ENCODE results near the gene TDRD6.

TDRD6 gene

GRCh38 chr6:46684771-46685170 lies 2.9 kb upstream of the TDRD6 start:
- DNase-seq: no peak

GRCh38 chr6:46688117-46688965 lies 656 bp downstream of the TDRD6 start:
- DNase-seq: no peak

GRCh38 chr6:46688966-46689335 lies 1.3 kb downstream of the TDRD6 start:
- no peak for DNase-seq

GRCh38 chr6:46689657-46690056 lies 2.0 kb downstream of the TDRD6 start:
- no peak for DNase-seq

- no peak for DNase-seq
These were observed 2.6 kb downstream of the TDRD6 start for GRCh38 chr6:46690141-46690755.

- no peak for DNase-seq
These were observed 3.3 kb downstream of the TDRD6 start for GRCh38 chr6:46690911-46691451.

GRCh38 chr6:46699970-46700369 lies 12.3 kb downstream of the TDRD6 start:
- no peak for DNase-seq

- DNase-seq: no peak
These were observed 16.9 kb downstream of the TDRD6 start for GRCh38 chr6:46704562-46704961.

GRCh38 chr6:46706464-46706863 lies 18.8 kb downstream of the TDRD6 start:
- no peak for DNase-seq

GRCh38 chr6:46711491-46711890 lies 23.8 kb downstream of the TDRD6 start:
- DNase-seq: no peak

GRCh38 chr6:46715141-46715540 lies 27.5 kb downstream of the TDRD6 start:
- no peak for DNase-seq

GRCh38 chr6:46719099-46719498 lies 31.4 kb downstream of the TDRD6 start:
- DNase-seq: no peak

GRCh38 chr6:46720401-46720800 lies 32.7 kb downstream of the TDRD6 start:
- DNase-seq: no peak

GRCh38 chr6:46729787-46730326 lies 42.2 kb downstream of the TDRD6 start:
- no peak for DNase-seq

- DNase-seq: no peak
These were observed 43.3 kb downstream of the TDRD6 start for GRCh38 chr6:46730921-46731461.

GRCh38 chr6:46733341-46733801 lies 45.7 kb downstream of the TDRD6 start:
- no peak for DNase-seq

GRCh38 chr6:46734867-46735719 lies 47.4 kb downstream of the TDRD6 start, which contains the start of gene PLA2G7:
PLA2G7 (minus strand) TSS chr6:46735375; CDS start chr6:46722891, 12,484 bp downstream.
- no peak for DNase-seq

- DNase-seq: no peak
These were observed 48.0 kb downstream of the TDRD6 start for GRCh38 chr6:46735720-46736031.

- no peak for DNase-seq
These were observed 49.2 kb downstream of the TDRD6 start for GRCh38 chr6:46736906-46737305.

- no peak for DNase-seq
These were observed 53.8 kb downstream of the TDRD6 start for GRCh38 chr6:46741482-46741881.

GRCh38 chr6:46741910-46742309 lies 54.2 kb downstream of the TDRD6 start:
- DNase-seq: no peak

- DNase-seq: no peak
These were observed 55.9 kb downstream of the TDRD6 start for GRCh38 chr6:46743425-46744158.

Data from NCI-H1694 (cell line).